ENCODE measurements around the gene TRERF1. TPM values are rescaled to one million over a fixed set of nuclear protein-coding genes. Genes with fewer than 3 reads are reported as not detected.

Gene TRERF1
- polyA plus RNA-seq, 3 donors: 0.58 to 10.0 (median 2.0) TPM

DNA sequence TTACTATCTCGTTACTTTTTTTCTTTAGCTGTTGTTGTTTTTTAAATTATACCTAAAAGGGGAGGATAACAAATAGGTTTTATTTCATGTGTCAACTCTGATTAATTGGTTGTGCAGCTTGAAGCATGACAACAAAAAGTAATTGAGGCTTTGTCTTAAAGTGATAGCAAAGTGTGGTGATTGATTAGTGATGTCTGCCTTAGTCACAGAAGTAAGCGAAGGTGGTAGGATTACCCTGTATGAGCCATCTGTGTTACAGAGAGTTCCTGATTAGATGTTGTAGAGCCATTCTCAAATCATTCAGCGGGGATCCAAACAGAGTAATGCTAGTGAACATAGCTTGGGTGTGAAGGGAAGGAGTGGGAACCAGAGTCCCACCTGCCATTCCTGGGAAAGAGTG is 219.7 kb downstream of the TRERF1 start:
- no peaks in the 10 kb centered on the region for H3K79me2 ChIP-seq (ENCODE audit: insufficient read depth, low read length)
- no peak overlapping the region for H3K27ac ChIP-seq (ENCODE audit: low read depth in 1 of 2, low read length in 2 of 2)
- Mint-ChIP-seq H3K4me3 (no peak overlapping the region), H3K4me1 (no peaks in the 10 kb centered on the region), H3K36me3 (peaks cover 74 to 89% of the 10 kb centered on the region in 2 donors), H3K27me3 (ENCODE audit: low read depth in 3 of 3) (no peaks in the 10 kb centered on the region), H3K9me3 (no peaks in the 10 kb centered on the region), H3K27ac (no peak overlapping the region)
- no peaks in the 10 kb centered on the region for H4K20me1 ChIP-seq (ENCODE audit: insufficient read depth, low read length)
- no peak overlapping the region for H3K9ac ChIP-seq (ENCODE audit: insufficient read depth, low read length, poor library complexity, severe bottlenecking)
- H3K4me3 ChIP-seq (replicated peaks in 1 of 3; ENCODE audit: low read depth in 2 of 3, low read length in 3 of 3): no peak overlapping the region
- no peak overlapping the region for H3K4me2 ChIP-seq (replicated peaks; ENCODE audit: extremely low read depth, low read length, poor library complexity, severe bottlenecking)
- no peaks in the 10 kb centered on the region for H3K4me1 ChIP-seq (ENCODE audit: control insufficient read depth in 1 of 2, insufficient read depth in 2 of 2, low read length in 2 of 2)
- H3K9me3 ChIP-seq (replicated peaks in 1 of 2; ENCODE audit: control insufficient read depth in 1 of 2, insufficient read depth in 1 of 2, low read length in 2 of 2): no peaks in the 10 kb centered on the region
- no peaks in the 10 kb centered on the region for H3K27me3 ChIP-seq (ENCODE audit: control insufficient read depth in 2 of 2, insufficient read depth in 2 of 2, low read length in 2 of 2)
- no peak overlapping the region for H2AFZ ChIP-seq (ENCODE audit: insufficient read depth, low read depth, low read length, poor library complexity, severe bottlenecking)
- TF ChIP-seq, protein P1, sequence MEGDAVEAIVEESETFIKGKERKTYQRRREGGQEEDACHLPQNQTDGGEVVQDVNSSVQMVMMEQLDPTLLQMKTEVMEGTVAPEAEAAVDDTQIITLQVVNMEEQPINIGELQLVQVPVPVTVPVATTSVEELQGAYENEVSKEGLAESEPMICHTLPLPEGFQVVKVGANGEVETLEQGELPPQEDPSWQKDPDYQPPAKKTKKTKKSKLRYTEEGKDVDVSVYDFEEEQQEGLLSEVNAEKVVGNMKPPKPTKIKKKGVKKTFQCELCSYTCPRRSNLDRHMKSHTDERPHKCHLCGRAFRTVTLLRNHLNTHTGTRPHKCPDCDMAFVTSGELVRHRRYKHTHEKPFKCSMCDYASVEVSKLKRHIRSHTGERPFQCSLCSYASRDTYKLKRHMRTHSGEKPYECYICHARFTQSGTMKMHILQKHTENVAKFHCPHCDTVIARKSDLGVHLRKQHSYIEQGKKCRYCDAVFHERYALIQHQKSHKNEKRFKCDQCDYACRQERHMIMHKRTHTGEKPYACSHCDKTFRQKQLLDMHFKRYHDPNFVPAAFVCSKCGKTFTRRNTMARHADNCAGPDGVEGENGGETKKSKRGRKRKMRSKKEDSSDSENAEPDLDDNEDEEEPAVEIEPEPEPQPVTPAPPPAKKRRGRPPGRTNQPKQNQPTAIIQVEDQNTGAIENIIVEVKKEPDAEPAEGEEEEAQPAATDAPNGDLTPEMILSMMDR (IDR thresholded peaks at IDR 0.05): no peak
- DNase-seq: no peak
- no CpG with 5 or more reads among the region's 3 CpGs for WGBS (ENCODE audit: insufficient coverage)
- intact Hi-C loops (cut with micrococcal nuclease): no loop called here
- H3K36me3 ChIP-seq (replicated peaks in 1 of 2; ENCODE audit: control insufficient read depth in 1 of 2, insufficient read depth in 2 of 2, low read length in 2 of 2): peaks cover 78 to 98% of the 10 kb centered on the region in 2 donors

DNA sequence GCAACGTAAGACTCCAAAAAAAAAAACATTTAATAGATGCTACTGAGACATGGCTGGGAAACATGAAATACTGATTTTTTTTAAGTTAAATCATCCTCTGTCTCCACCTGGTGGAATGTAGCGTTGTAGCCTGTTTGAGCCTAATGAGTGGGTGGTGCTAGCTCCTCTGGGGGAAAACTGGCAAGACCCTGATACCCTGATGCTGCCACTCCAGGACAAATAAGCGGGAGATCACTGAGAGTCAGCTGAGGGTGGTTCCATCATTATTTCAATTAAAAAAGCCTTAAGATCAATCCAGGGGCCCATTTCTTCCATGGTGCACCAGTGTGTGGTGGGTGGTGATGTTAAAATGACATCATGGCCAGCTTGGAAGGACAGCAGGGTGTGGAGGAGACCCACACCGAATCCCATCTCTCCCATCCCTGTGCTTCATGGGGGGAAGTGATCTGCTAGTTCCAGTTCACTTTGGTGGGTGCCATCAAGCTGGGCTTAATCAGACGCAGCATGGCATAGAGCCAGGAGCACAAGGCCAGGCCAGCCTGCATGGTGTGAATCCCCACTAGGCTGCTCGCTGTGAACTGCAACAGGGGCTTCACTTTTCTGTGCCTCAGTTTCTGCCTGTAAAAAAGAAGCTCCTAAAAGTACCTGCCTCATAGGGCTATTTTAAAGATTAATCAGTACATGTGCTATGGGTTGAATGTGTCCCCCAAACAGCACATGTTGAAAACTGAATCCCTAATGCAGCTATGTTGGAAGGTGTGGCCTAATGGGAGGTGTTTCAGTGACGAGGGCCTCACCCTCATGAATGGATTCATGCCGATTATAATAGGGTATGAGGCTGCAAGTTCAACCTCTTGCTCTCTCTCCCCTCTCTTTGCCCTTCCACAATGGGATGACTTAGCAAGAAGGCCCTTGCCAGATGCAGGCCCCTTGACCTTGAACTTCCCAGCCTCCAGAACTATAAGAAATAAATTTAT is 221.1 kb downstream of the TRERF1 start:
- no peaks in the 10 kb centered on the region for H3K4me1 ChIP-seq (ENCODE audit: control insufficient read depth in 1 of 2, insufficient read depth in 2 of 2, low read length in 2 of 2)
- H3K9me3 ChIP-seq (replicated peaks in 1 of 2; ENCODE audit: control insufficient read depth in 1 of 2, insufficient read depth in 1 of 2, low read length in 2 of 2): no peaks in the 10 kb centered on the region
- H4K20me1 ChIP-seq (ENCODE audit: insufficient read depth, low read length): no peaks in the 10 kb centered on the region
- TF ChIP-seq, protein P1 (IDR thresholded peaks at IDR 0.05): no peak
- Mint-ChIP-seq H3K27ac (peak overlapping the region in 2 of 7 donors; percentile 3 to 6), H3K4me1 (no peaks in the 10 kb centered on the region), H3K27me3 (ENCODE audit: low read depth in 3 of 3) (no peaks in the 10 kb centered on the region), H3K36me3 (peaks cover 69 to 85% of the 10 kb centered on the region in 2 donors), H3K9me3 (no peaks in the 10 kb centered on the region), H3K4me3 (no peak overlapping the region)
- H3K9ac ChIP-seq (ENCODE audit: insufficient read depth, low read length, poor library complexity, severe bottlenecking): no peak overlapping the region
- H3K4me3 ChIP-seq (replicated peaks in 1 of 3; ENCODE audit: low read depth in 2 of 3, low read length in 3 of 3): no peak overlapping the region
- H3K36me3 ChIP-seq (replicated peaks in 1 of 2; ENCODE audit: control insufficient read depth in 1 of 2, insufficient read depth in 2 of 2, low read length in 2 of 2): peaks cover 69 to 95% of the 10 kb centered on the region in 2 donors
- intact Hi-C loops (cut with micrococcal nuclease): no loop called here
- DNase-seq: no peak
- H3K79me2 ChIP-seq (ENCODE audit: insufficient read depth, low read length): no peaks in the 10 kb centered on the region
- no peak overlapping the region for H3K27ac ChIP-seq (ENCODE audit: low read depth in 1 of 2, low read length in 2 of 2)
- 93% methylated on average over 3 of the region's 8 CpGs for WGBS (ENCODE audit: insufficient coverage)
- H2AFZ ChIP-seq (ENCODE audit: insufficient read depth, low read depth, low read length, poor library complexity, severe bottlenecking): no peak overlapping the region
- H3K4me2 ChIP-seq (replicated peaks; ENCODE audit: extremely low read depth, low read length, poor library complexity, severe bottlenecking): no peak overlapping the region
- H3K27me3 ChIP-seq (ENCODE audit: control insufficient read depth in 2 of 2, insufficient read depth in 2 of 2, low read length in 2 of 2): no peaks in the 10 kb centered on the region
